ENCODE results near the gene WDR70. TPM values are rescaled to one million over a fixed set of nuclear protein-coding genes. Genes with fewer than 3 reads are reported as not detected.

WDR70 gene
- total and polyA plus RNA-seq, 9 donors = 20.9 to 36.5 (median 31.4) TPM

DNA sequence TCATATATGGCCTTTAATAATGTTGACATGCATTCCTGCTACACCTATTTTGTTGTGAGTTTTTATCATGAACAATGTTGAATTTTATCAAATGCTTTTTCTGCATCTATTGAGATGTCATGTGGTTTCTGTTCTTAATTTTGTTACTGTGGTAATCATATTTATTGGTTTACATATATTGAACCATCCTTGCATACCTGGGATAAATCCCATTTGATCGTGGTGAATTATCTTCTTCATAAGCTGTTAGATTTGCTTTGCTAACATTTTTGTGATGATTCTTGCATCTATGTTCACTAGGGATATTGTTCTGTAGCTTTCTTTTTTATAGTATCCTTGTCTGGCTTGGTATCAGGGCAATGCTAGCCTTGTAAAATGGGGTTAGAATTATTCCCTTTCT, 222.0 kb downstream of the WDR70 start:
- intact Hi-C loops (cut with DNase I) = no loop called here
- Histone ChIP-seq H3K4me1 (ENCODE audit: insufficient read depth) (no peaks in the 10 kb centered on the region), H3K27me3 (no peaks in the 10 kb centered on the region), H3K9me3 (no peaks in the 10 kb centered on the region), H3K4me3 (no peak overlapping the region), H3K36me3 (no peaks in the 10 kb centered on the region), H3K27ac (no peak overlapping the region)
- whole genome bisulfite sequencing, 3 donors = 98 to 100% (median 99%) methylated on average over 1 of the region's 1 CpG
- TF ChIP-seq POLR2A (IDR thresholded peaks at IDR 0.05) (no peak), CTCF (IDR thresholded peaks at IDR 0.05) (no peak), EP300 (IDR thresholded peaks at IDR 0.05) (no peak)
- DNase-seq = no peak

DNA sequence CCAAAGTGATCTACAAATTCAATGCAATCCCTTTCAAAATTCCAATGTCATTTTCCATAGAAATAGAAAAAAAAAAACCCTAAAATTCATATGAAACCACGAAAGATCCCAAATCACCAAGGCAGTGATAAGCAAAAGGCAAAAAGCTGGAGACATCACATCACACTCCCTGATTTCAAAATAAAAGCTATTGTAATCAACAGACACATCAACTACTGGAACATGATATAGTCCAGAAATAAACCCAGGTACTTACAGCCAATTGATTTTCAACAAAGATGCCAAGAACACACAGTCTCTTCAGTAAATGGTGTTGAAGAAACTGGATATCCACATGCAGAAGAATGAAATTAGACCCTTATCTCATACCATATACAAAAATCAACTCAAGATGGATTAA, 224.0 kb downstream of the WDR70 start:
- Histone ChIP-seq H3K27ac (no peak overlapping the region), H3K4me3 (no peak overlapping the region), H3K4me1 (ENCODE audit: insufficient read depth) (no peaks in the 10 kb centered on the region), H3K36me3 (no peaks in the 10 kb centered on the region), H3K27me3 (no peaks in the 10 kb centered on the region), H3K9me3 (no peaks in the 10 kb centered on the region)
- DNase-seq = no peak
- intact Hi-C loops (cut with DNase I) = no loop called here
- 91 to 98% (median 95%) methylated on average over 1 of the region's 1 CpG for WGBS, 3 donors
- TF ChIP-seq POLR2A (IDR thresholded peaks at IDR 0.05) = no peak
- no peak for TF ChIP-seq EP300 (IDR thresholded peaks at IDR 0.05)
- no peak for TF ChIP-seq CTCF (IDR thresholded peaks at IDR 0.05)

- no peak for TF ChIP-seq CTCF (IDR thresholded peaks at IDR 0.05)
- TF ChIP-seq POLR2A (IDR thresholded peaks at IDR 0.05) = no peak
- no peak for TF ChIP-seq EP300 (IDR thresholded peaks at IDR 0.05)
- 86 to 89% (median 89%) methylated on average over 1 of the region's 1 CpG for WGBS, 3 donors
- H3K4me3 ChIP-seq = no peak overlapping the region
- intact Hi-C loops (cut with DNase I) = no loop called here
- no peaks in the 10 kb centered on the region for H3K36me3 ChIP-seq
- H3K27me3 ChIP-seq = no peaks in the 10 kb centered on the region
- DNase-seq = no peak
- no peak overlapping the region for H3K27ac ChIP-seq
- no peaks in the 10 kb centered on the region for H3K4me1 ChIP-seq (ENCODE audit: insufficient read depth)
- H3K9me3 ChIP-seq = no peaks in the 10 kb centered on the region
Observed at GRCh38 chr5:37604290-37604689, 225.2 kb downstream of the WDR70 start.

- WGBS, 3 donors = 84 to 94% (median 90%) methylated on average over 1 of the region's 1 CpG
- H3K27ac ChIP-seq = no peak overlapping the region
- H3K36me3 ChIP-seq = no peaks in the 10 kb centered on the region
- no peak for DNase-seq
- no peaks in the 10 kb centered on the region for H3K9me3 ChIP-seq
- no peaks in the 10 kb centered on the region for H3K4me1 ChIP-seq (ENCODE audit: insufficient read depth)
- no peak overlapping the region for H3K4me3 ChIP-seq
- TF ChIP-seq EP300 (IDR thresholded peaks at IDR 0.05) = no peak
- TF ChIP-seq POLR2A (IDR thresholded peaks at IDR 0.05) = no peak
- TF ChIP-seq CTCF (IDR thresholded peaks at IDR 0.05) = no peak
- intact Hi-C loops (cut with DNase I) = no loop called here
- no peaks in the 10 kb centered on the region for H3K27me3 ChIP-seq
Observed at GRCh38 chr5:37606148-37606547, 227.0 kb downstream of the WDR70 start.

Data from ovary (tissue), 9 donors.